GM06990 (cell line): ENCODE measurements around the gene MANSC1.
A peak's percentile ranks its signal among the peaks of the same experiment; 100 is the strongest.

Experiments
- DNase-seq: peaks from one replicate; pipeline ENCODE4 v3.0.0-alpha.2; 2011; ENCODE audit not compliant: insufficient read length; ENCODE audit errors: extremely low read depth
- H3K27me3 ChIP-seq: replicated peaks from 2 replicates; pipeline ENCODE4 v1.6.0; 2011; ENCODE audit warnings: low read length; ENCODE audit not compliant: control insufficient read depth, insufficient read depth
- H3K36me3 ChIP-seq: 2 replicates; pipeline ENCODE4 v1.5.1; 2011; ENCODE audit warnings: low read length; ENCODE audit not compliant: control insufficient read depth, insufficient read depth
- H3K4me3 ChIP-seq: replicated peaks from 2 replicates; pipeline ENCODE4 v1.5.1; 2011; ENCODE audit warnings: low read depth, mild to moderate bottlenecking, control low read depth, low read length
- CTCF ChIP-seq: IDR thresholded peaks from 2 replicates; pipeline ENCODE4 v1.5.1; 2011; ENCODE audit warnings: low read length, control low read depth, mild to moderate bottlenecking, inconsistent platforms; ENCODE audit not compliant: insufficient read depth, poor library complexity, severe bottlenecking

The MANSC1 gene

DNA sequence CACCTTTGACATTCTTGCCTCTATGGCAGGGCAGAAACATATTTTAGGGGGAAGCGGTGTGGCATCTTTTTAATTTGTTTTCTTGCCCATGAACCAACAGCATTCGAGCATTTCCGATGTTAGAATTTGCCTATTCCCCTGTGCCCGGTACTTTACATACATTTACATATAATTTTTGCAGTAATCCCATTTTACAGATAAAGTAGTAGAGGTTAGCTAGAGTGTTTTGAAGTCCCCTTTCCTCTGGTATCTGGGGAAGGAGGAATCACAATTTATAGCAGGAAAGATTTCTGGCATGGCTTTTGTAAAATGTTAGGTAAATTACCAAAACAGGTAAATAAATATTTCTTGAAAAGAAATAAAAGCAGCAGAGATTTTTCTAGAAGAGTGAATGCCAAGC, 8.5 kb upstream of the MANSC1 start:
- peak overlapping the region; percentile 99 for H3K4me3 ChIP-seq

DNA sequence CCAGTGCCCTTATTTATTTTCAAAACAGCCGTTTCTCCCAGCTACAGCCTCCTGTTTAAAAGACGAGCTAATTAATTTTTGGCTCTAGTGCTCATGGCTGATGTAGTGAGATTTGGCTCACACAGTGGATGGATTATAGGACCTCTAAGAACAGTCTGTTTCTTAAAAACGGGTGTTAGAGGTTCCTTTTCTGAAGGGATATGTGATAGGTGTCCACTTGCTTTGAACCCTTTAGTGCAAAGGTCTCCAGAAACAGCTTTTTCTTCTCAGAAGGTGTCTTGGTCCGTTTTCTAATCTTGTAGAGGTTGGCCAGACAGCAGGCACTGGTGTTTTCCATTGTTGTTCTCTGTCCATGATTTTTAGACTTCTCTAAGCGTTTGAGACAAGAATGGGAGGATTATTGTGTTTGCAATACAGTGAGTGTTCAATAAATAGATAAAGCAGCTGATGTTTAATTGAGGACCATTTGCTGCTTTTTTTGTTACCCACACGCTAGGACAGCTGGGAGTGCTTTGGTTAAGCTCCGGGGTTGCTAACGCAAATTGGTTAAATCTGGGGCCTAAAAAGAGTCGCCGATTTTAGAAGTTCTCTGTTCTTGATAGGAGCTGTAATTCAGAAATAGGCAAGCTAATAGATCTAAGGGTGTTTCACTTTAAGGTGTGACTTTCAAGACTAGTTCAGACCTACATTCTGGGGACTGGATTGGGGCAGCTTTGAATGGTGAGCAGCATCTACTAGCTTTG, 7.8 kb upstream of the MANSC1 start:
- peak; percentile 15 for DNase-seq
- no peak for TF ChIP-seq CTCF
- Histone ChIP-seq H3K4me3 (peak overlapping the region; percentile 99), H3K27me3 (no peaks in the 10 kb centered on the region), H3K36me3 (peaks cover 2% of the 10 kb centered on the region)

More for the DNA sequence above, 8.5 kb upstream of the MANSC1 start:
- no peaks in the 10 kb centered on the region for H3K27me3 ChIP-seq
- DNase-seq = peak; percentile 22
- TF ChIP-seq CTCF = no peak
- H3K36me3 ChIP-seq = peaks cover 2% of the 10 kb centered on the region

DNA sequence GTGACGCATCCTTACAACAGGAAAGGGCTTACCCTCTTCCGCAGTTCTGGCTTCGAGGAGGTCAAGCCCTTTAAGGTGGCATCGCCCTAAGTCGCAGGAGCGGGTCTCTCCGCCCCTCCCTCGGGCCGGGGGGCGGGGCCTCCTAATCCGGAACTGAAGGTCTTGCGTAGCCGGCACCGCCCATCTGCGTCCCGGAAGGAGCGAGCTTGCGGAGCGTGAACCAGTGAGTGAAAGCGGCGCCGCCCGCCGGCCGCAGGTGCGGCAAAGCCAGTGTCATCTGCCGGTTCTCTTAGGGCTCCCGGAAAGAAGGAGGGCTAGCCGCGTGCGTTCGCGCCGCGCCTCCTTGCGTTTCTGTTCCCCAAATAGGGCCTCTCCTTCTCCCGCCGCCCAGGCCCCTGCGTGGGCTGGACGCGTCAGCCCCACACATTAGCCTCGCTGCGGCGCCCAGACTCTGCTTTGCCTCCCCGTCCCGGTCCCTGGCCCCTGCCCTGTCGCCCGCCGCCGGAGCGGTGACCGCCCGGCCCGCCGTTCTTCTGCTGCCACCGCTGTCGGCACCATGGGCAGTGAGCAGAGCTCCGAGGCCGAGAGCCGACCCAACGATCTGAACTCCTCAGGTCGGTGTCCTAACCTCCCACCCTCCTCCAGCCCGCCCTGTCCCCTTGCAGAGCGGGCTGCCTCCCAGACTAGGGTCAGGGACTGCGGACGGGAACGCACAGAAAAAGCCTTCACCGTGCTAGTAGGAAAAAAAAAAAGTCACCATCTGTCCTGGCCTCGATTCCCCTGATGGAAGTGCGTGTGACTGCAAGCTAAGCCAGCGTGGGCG, 7.1 kb upstream of the MANSC1 start, which contains the start of gene BORCS5:
TSS of gene BORCS5 (plus strand) at position 183 of the 823 bp plus-strand sequence. CDS start at position 557, 374 bp downstream.
- DNase-seq = peak; percentile 100
- peaks cover 2% of the 10 kb centered on the region for H3K36me3 ChIP-seq

DNA sequence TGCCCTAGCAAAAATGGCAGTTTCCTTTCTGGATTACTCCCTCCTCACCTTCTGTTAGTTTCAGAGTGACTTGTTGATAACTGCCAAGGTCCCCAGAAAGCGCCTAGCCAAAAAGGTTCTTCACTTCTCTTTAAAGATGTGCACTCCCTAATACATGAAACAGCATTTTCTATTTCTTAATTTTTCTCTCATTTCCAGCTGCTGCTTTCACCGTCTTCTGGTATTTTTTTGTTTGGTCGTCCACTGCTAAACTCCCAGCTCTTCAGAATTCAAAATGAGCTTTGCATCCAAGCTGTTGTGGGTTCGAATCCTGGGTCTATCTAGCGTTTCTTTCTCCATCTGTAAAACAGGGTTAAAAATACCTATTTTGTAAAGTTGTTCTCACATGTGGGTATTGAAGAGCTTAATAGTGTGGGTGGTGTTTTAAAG, 6.4 kb upstream of the MANSC1 start:
- peak overlapping the region; percentile 50 for H3K4me3 ChIP-seq
- H3K36me3 ChIP-seq = peaks cover 2% of the 10 kb centered on the region
- no peaks in the 10 kb centered on the region for H3K27me3 ChIP-seq
- no peak for DNase-seq
- no peak for TF ChIP-seq CTCF

More for the DNA sequence above, 7.1 kb upstream of the MANSC1 start, which contains the start of gene BORCS5:
- no peaks in the 10 kb centered on the region for H3K27me3 ChIP-seq
- H3K4me3 ChIP-seq = peak within 1 kb of the TSS; percentile 99
- TF ChIP-seq CTCF = peak; percentile 23

DNA sequence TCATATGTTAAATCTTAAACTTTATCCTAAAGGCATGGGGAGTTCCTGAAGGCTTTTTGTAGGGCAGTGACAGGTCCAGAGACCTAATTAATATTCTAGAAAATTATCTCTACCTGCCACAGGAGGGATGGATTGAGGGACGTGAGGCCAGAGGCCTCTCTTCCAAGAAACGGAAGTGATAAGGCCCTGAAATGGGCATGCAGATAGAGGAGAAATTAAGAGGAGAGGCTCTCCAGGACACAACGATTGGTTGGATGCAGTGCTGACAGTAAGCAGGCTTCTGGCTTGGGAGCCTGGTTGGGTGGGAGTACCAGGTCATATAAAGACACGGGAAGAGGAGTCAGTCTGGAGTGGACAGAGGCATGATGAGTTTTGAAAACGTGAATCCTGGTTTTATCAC, 3.8 kb upstream of the MANSC1 start:
- H3K36me3 ChIP-seq = no peaks in the 10 kb centered on the region
- H3K27me3 ChIP-seq = no peaks in the 10 kb centered on the region; the same call in 1 of the 2 replicates
- no peak for DNase-seq
- TF ChIP-seq CTCF = no peak
- no peak overlapping the region for H3K4me3 ChIP-seq
